HepG2 (cell line): ENCODE measurements around the gene NFIL3. TPM values are rescaled to one million over a fixed set of nuclear protein-coding genes. Genes with fewer than 3 reads are reported as not detected.

Source experiments
- CAMTA2 ChIP-seq: sonication (generic); formaldehyde crosslinking; IDR thresholded peaks from 2 replicates; pipeline ENCODE4 v1.4.0; 2020; ENCODE audit warnings: mild to moderate bottlenecking, missing genetic modification reagents, borderline replicate concordance
- CEBPB ChIP-seq: IDR thresholded peaks from 2 replicates; pipeline ENCODE4 v1.6.1; 2011; ENCODE audit warnings: low read depth, low read length, improper control_type of control experiment, borderline replicate concordance
- FLYWCH1 ChIP-seq: sonication (generic); formaldehyde crosslinking; IDR thresholded peaks from 2 replicates; pipeline ENCODE4 v1.8.1; 2023; ENCODE audit warnings: mild to moderate bottlenecking, missing genetic modification reagents
- FOXO1 ChIP-seq: sonication (generic); formaldehyde crosslinking; IDR thresholded peaks from 2 replicates; pipeline ENCODE4 v1.4.0; 2020; ENCODE audit warnings: missing genetic modification reagents
- HNRNPLL ChIP-seq: fragments of 200-400 bp; formaldehyde crosslinking; IDR thresholded peaks from 2 replicates; pipeline ENCODE4 v1.6.1; 2017; ENCODE audit warnings: mild to moderate bottlenecking, low read depth, low read length; ENCODE audit not compliant: poor library complexity, severe bottlenecking
- ISX ChIP-seq: sonication (generic); formaldehyde crosslinking; conservative IDR thresholded peaks from 2 replicates; pipeline ENCODE4 v1.5.0; 2020; ENCODE audit warnings: missing genetic modification reagents
- KDM1A ChIP-seq: IDR thresholded peaks from 2 replicates; pipeline ENCODE4 v1.6.1; 2016; ENCODE audit warnings: missing compliant biosample characterization
- KLF9 ChIP-seq: IDR thresholded peaks from 2 replicates; pipeline ENCODE4 v1.6.1; 2016; ENCODE audit warnings: low read depth
- KMT2A ChIP-seq: sonication (generic); formaldehyde crosslinking; IDR thresholded peaks from 2 replicates; pipeline ENCODE4 v1.4.0; 2020; ENCODE audit warnings: missing genetic modification reagents
- MTA1 ChIP-seq: sonication (generic); formaldehyde crosslinking; IDR thresholded peaks from 2 replicates; pipeline ENCODE4 v1.4.0; 2020; ENCODE audit warnings: missing genetic modification reagents, mild to moderate bottlenecking, borderline replicate concordance
- NFYB ChIP-seq: sonication (generic); formaldehyde crosslinking; IDR thresholded peaks from 2 replicates; pipeline ENCODE4 v1.4.0; 2020; ENCODE audit warnings: missing genetic modification reagents
- PHF20 ChIP-seq: sonication (generic); formaldehyde crosslinking; IDR thresholded peaks from 2 replicates; pipeline ENCODE4 v1.5.0; 2020; ENCODE audit warnings: mild to moderate bottlenecking, missing genetic modification reagents
- PHF5A ChIP-seq: IDR thresholded peaks from one replicate; pipeline ENCODE4 v1.6.1; 2018; ENCODE audit warnings: low read depth, missing genetic modification reagents; ENCODE audit not compliant: unreplicated experiment
- POLR2A ChIP-seq, 2 experiments: IDR thresholded peaks; 2 replicates each; pipeline ENCODE4 v1.6.1; 2011; ENCODE audit warnings: low read depth in 2 of 2, low read length in 2 of 2, mild to moderate bottlenecking in 1 of 2, moderate library complexity in 1 of 2; ENCODE audit not compliant: insufficient read depth in 1 of 2
- POLR2AphosphoS2 ChIP-seq: IDR thresholded peaks from 2 replicates; pipeline ENCODE4 v1.6.1; 2011; ENCODE audit warnings: low read depth, low read length, improper control_type of control experiment
- RBM39 ChIP-seq: fragments of 200-400 bp; formaldehyde crosslinking; IDR thresholded peaks from one replicate; pipeline ENCODE4 v1.6.1; 2018; ENCODE audit warnings: antibody characterized with exemption, mild to moderate bottlenecking, low read depth, low read length; ENCODE audit not compliant: poor library complexity, severe bottlenecking
- RFX1 ChIP-seq: fragments of 450-650 bp; IDR thresholded peaks from 2 replicates; pipeline ENCODE4 v1.6.1; 2017
- SIX4 ChIP-seq: sonication (generic); formaldehyde crosslinking; IDR thresholded peaks from 2 replicates; pipeline ENCODE4 v1.4.0; 2020; ENCODE audit warnings: missing genetic modification reagents
- SMAD1 ChIP-seq: sonication (generic); formaldehyde crosslinking; IDR thresholded peaks from 2 replicates; pipeline ENCODE4 v1.4.0; 2020; ENCODE audit warnings: missing genetic modification reagents, low read depth, mild to moderate bottlenecking, borderline replicate concordance
- TBX2 ChIP-seq: sonication (generic); formaldehyde crosslinking; IDR thresholded peaks from 2 replicates; pipeline ENCODE4 v1.5.0; 2020; ENCODE audit warnings: missing genetic modification reagents, mild to moderate bottlenecking, borderline replicate concordance
- THAP11 ChIP-seq: IDR thresholded peaks from 2 replicates; pipeline ENCODE4 v1.6.1; 2016; ENCODE audit warnings: missing biosample characterization, missing genetic modification reagents
- TSC22D2 ChIP-seq: sonication (generic); formaldehyde crosslinking; IDR thresholded peaks from 2 replicates; pipeline ENCODE4 v1.5.1; 2020; ENCODE audit warnings: missing genetic modification reagents, mild to moderate bottlenecking, borderline replicate concordance
- ZFP36 ChIP-seq: fragments of 150-350 bp; IDR thresholded peaks from 2 replicates; pipeline ENCODE4 v1.6.1; 2018; ENCODE audit warnings: borderline replicate concordance, low read length, low read depth; ENCODE audit not compliant: partially characterized antibody
- ZNF143 ChIP-seq: sonication (generic); formaldehyde crosslinking; IDR thresholded peaks from 2 replicates; pipeline ENCODE4 v1.4.0; 2020; ENCODE audit warnings: missing genetic modification reagents
- ZNF34 ChIP-seq: sonication (generic); formaldehyde crosslinking; IDR thresholded peaks from 2 replicates; pipeline ENCODE4 v1.4.0; 2020; ENCODE audit warnings: mild to moderate bottlenecking, missing genetic modification reagents, borderline replicate concordance
- ZNF567 ChIP-seq: sonication (generic); formaldehyde crosslinking; IDR thresholded peaks from 2 replicates; pipeline ENCODE4 v1.8.1; 2023; ENCODE audit warnings: mild to moderate bottlenecking, missing genetic modification reagents, borderline replicate concordance
- polyA plus RNA-seq, 8 experiments: library from polyadenylated mRNA; depleted of rRNA in 3 of 8; stranded (reverse) in 7 of 8; unstranded in 1 of 8; fragments of >200 nt; fragmentation: Illumina TruSeq in 4 of 8; extraction: Trizol in 4 of 8; gene quantifications; 2 replicates each; pipeline versions ENCODE4 v1.2.1 to v1.2.3, GENCODE V29; 2011 to 2016; ENCODE audit warnings: low read depth in 4 of 8, missing spikeins in 1 of 8, mixed read lengths in 1 of 8; ENCODE audit not compliant: insufficient read depth in 1 of 8
- total RNA-seq, 5 experiments: library from RNA; depleted of rRNA; stranded (reverse); fragments of >200 nt; fragmentation: Illumina TruSeq; extraction: Trizol; gene quantifications; 2 replicates each; pipeline ENCODE4 v1.2.3, GENCODE V29; 2016; ENCODE audit warnings: low read depth in 1 of 5
- TF ChIP-seq, protein P1 (sequence below): sonication (generic); formaldehyde crosslinking; IDR thresholded peaks from 2 replicates; pipeline ENCODE4 v1.5.0; 2020; ENCODE audit warnings: mild to moderate bottlenecking, missing genetic modification reagents, moderate library complexity
- TF ChIP-seq, protein P2 (sequence below): sonication (generic); formaldehyde crosslinking; IDR thresholded peaks from 2 replicates; pipeline ENCODE4 v1.5.0; 2020; ENCODE audit warnings: missing genetic modification reagents

NFIL3 gene
- total and polyA plus RNA-seq, 2 of the 13 experiments (the other 11 are each of a cell fraction or from before 2014, with no cell fraction given): 46.6 to 54.2 TPM

DNA sequence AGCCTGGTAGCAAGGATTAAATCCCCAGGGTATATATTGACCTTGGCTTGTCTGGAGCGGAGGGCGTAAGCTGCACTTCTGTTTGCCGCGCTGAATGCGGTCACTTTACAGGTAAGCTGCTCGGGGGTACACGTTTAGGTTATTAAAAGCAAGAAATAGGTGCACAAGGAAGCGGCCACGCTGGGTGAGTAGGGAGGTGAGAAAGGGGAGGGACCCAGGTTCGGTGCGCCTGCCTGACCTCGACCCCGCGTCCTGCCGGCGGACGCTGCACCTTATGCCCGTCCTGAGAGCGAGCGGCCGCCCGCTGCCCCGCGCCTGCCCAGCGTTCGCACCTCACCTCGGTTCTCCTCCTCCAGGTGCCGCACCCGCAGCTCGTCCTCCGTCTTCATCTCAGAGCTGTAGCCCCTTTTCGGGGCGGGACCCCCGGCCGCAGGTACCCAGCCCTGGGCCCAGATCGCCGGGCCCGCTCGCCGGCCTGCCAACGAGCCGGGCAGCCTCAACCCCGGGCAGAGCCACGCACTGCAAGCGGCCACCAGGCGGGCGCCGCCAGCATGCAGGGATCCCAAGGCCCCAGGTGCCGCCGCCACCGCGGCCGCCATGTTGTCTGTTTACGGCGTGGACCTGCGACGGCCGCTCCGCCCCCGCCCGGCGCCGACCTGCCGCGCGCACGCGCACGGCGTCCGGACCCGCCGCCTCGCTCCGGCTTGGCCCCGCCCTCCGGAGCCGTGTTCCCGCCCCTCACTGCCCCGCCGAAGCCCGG, 62.2 kb downstream of the NFIL3 start, which contains the start of gene AUH (continued):
- TF ChIP-seq RFX1 (no peak), PHF5A (CRISPR knock-in tag) (no peak), KDM1A (CRISPR knock-in tag) (no peak), ZNF143 (CRISPR knock-in tag) (0 out of 2 replicates have a peak, but pooled peaks have one; percentile 16), ZFP36 (no peak), HNRNPLL (peak; percentile 52), TBX2 (CRISPR knock-in tag) (peak; percentile 69), RBM39 (no peak), TSC22D2 (0 out of 2 replicates have a peak, but pooled peaks have one; percentile 43), FLYWCH1 (CRISPR knock-in tag) (no peak), FOXO1 (peak; percentile 71), ZNF34 (CRISPR knock-in tag) (no peak), NFYB (CRISPR knock-in tag) (no peak), ISX (CRISPR knock-in tag) (no peak), SIX4 (CRISPR knock-in tag) (no peak), KLF9 (CRISPR knock-in tag) (no peak), CAMTA2 (CRISPR knock-in tag) (0 out of 2 replicates have a peak, but pooled peaks have one; percentile 38), THAP11 (no peak; the same call in 1 of the 2 replicates), KMT2A (CRISPR knock-in tag) (peak; percentile 65; the same call in 1 of the 2 replicates), POLR2A (IDR thresholded peaks at IDR 0.05; ENCODE audit: insufficient read depth in 1 of 2, low read depth in 2 of 2, low read length in 2 of 2) (peak; percentile 61 to 70), POLR2AphosphoS2 (no peak), MTA1 (CRISPR knock-in tag) (no peak), CEBPB (no peak), ZNF567 (CRISPR knock-in tag) (0 out of 2 replicates have a peak, but pooled peaks have one; percentile 59), SMAD1 (CRISPR knock-in tag) (no peak), PHF20 (peak; percentile 56)
- TF ChIP-seq, protein P1, sequence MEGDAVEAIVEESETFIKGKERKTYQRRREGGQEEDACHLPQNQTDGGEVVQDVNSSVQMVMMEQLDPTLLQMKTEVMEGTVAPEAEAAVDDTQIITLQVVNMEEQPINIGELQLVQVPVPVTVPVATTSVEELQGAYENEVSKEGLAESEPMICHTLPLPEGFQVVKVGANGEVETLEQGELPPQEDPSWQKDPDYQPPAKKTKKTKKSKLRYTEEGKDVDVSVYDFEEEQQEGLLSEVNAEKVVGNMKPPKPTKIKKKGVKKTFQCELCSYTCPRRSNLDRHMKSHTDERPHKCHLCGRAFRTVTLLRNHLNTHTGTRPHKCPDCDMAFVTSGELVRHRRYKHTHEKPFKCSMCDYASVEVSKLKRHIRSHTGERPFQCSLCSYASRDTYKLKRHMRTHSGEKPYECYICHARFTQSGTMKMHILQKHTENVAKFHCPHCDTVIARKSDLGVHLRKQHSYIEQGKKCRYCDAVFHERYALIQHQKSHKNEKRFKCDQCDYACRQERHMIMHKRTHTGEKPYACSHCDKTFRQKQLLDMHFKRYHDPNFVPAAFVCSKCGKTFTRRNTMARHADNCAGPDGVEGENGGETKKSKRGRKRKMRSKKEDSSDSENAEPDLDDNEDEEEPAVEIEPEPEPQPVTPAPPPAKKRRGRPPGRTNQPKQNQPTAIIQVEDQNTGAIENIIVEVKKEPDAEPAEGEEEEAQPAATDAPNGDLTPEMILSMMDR (CRISPR knock-in tag): no peak
- TF ChIP-seq, protein P2, sequence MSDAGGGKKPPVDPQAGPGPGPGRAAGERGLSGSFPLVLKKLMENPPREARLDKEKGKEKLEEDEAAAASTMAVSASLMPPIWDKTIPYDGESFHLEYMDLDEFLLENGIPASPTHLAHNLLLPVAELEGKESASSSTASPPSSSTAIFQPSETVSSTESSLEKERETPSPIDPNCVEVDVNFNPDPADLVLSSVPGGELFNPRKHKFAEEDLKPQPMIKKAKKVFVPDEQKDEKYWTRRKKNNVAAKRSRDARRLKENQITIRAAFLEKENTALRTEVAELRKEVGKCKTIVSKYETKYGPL: no peak
